ES-I3 (cell line): Measurements from ENCODE around the gene SMIM5.
"Not testable (repeated sequence)": the region's sequence is repeated elsewhere in the genome, so short reads cannot be mapped to it uniquely, and the experiment has no call there.

ENCODE experiments used
- H3K36me3 ChIP-seq: 2 replicates; pipeline ENCODE4 v1.6.1; 2013; ENCODE audit warnings: mild to moderate bottlenecking, low read length, control low read depth, moderate library complexity; ENCODE audit not compliant: insufficient read depth
- H3K4me1 ChIP-seq: 2 replicates; pipeline ENCODE4 v1.6.1; 2013; ENCODE audit warnings: mild to moderate bottlenecking, control low read depth, low read length; ENCODE audit not compliant: insufficient read depth
- H3K9ac ChIP-seq: 2 replicates; pipeline ENCODE4 v1.6.1; 2013; ENCODE audit warnings: low read depth, mild to moderate bottlenecking, low read length, moderate library complexity
- H3K9me3 ChIP-seq: 2 replicates; pipeline ENCODE4 v1.6.1; 2013; ENCODE audit warnings: mild to moderate bottlenecking, low read length, moderate library complexity; ENCODE audit not compliant: control insufficient read depth, insufficient read depth

The SMIM5 gene, protein sequence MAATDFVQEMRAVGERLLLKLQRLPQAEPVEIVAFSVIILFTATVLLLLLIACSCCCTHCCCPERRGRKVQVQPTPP

DNA sequence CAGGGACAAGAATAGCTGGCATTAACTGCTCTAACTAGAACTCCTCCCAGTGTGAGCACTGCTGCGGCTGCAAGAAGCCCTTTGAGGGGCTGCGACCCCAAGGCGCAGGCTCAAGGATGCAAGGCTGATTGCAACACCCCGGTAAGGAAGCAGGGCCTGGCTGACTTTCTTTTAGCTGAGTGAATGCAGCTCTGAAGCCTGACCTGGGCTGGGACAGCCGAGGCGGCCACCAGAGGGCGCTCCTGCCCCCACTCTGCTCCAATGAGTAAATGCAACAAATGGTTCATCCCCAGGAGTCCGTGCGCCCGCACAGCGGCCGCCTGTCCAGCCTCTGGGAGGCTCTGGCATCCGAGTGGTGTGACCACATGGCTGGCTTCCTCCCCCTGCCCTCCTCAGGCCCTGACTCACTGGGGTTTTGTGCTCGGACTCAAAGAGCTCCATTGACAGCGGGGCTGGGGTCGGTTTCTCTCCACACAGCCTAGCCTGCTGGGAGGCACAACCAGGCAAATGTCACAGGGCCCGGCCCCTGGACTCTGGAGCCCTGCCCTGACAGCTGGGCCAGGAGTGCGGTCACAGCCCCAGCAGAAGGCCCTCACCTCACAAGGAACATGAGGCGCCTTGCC lies at the start of gene SMIM5:
TSS of gene SMIM5 (plus strand) at position 572 of the 623 bp plus-strand sequence. CDS start 6,768 bp downstream, outside the sequence.
- no peaks in the 10 kb centered on the region for H3K9me3 ChIP-seq
- peaks cover 12% of the 10 kb centered on the region for H3K4me1 ChIP-seq
- H3K36me3 ChIP-seq: no peaks in the 10 kb centered on the region; the same call in 1 of the 2 replicates
- no peak within 1 kb of the TSS for H3K9ac ChIP-seq

DNA sequence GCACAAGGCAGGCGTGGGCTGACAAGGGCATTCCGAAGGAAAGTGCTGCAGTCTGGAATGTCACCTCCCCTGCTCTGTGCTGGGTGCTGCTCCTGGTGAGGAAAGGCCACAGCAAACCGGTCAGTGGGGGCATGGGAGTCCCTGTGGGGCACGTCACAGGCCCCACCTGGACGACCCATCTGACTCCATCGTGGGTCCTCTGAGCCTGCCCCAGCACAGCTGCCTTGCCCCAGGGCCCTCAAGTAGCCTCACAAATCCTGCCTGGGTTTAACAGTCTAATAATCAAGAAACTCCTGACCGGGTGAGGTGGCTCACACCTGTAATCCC lies 48.4 kb upstream of the SMIM5 start:
- H3K36me3 ChIP-seq: no peaks in the 10 kb centered on the region
- H3K4me1 ChIP-seq: no peaks in the 10 kb centered on the region
- H3K9me3 ChIP-seq: peaks cover 6% of the 10 kb centered on the region; the same call in 1 of the 2 replicates
- H3K9ac ChIP-seq: no peak overlapping the region

- Histone ChIP-seq H3K4me1 (no peaks in the 10 kb centered on the region), H3K9ac (peak within 1 kb of the TSS; percentile 62), H3K36me3 (no peaks in the 10 kb centered on the region), H3K9me3 (peaks cover 6% of the 10 kb centered on the region; the same call in 1 of the 2 replicates)
Measured at GRCh38 chr17:75587675-75588595, 45.3 kb upstream of the SMIM5 start, which contains the start of gene MYO15B. TSS of gene MYO15B (plus strand) at chr17:75587800. CDS start at chr17:75588058, 258 bp downstream.

DNA sequence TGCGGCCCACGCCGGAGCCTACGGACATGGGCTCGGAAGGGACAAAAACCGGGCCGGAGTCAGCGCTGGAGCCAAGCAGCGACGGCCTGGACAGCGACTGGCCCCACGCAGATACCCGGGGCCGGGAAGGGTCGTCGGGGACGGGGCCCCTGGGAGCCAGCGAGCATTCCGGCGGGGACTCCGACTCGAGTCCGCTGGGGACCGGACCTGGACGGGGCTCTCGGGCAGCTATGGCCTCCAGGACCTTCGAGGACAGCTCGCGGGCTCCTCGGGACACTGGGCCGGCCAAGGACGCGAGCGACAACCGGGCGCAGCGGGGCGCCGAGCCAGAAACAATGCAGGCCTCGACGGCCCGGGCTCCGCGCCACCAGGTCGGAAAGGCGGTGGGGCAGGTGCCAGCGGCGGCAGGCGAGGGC lies 44.6 kb upstream of the SMIM5 start:
- H3K4me1 ChIP-seq: no peaks in the 10 kb centered on the region
- peak overlapping the region; percentile 62 for H3K9ac ChIP-seq
- H3K36me3 ChIP-seq: no peaks in the 10 kb centered on the region
- peaks cover 6% of the 10 kb centered on the region; the same call in 1 of the 2 replicates for H3K9me3 ChIP-seq

- H3K4me1 ChIP-seq: no peaks in the 10 kb centered on the region
- peak overlapping the region; percentile 62 for H3K9ac ChIP-seq
- H3K9me3 ChIP-seq: peaks cover 6% of the 10 kb centered on the region; the same call in 1 of the 2 replicates
- H3K36me3 ChIP-seq: no peaks in the 10 kb centered on the region
Measured at GRCh38 chr17:75589012-75589918, 44.0 kb upstream of the SMIM5 start.

DNA sequence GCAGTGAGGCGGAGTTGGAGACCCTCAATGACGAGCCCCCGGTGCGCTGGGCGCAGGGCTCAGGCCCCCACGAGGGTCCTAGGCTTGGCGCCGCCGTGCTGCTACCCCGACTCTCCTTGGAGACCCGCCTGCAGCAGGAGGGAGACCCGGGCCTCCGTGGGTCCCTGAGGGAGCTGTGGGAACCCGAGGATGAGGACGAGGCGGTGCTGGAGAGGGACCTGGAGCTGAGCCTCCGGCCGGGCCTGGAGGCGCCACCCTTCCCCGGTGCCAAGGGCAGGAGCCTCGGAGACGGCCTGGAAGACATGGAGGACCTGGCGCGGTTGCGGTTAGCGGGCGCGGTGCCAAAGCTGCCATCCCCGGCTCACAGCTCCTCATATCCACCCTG lies 43.3 kb upstream of the SMIM5 start:
- H3K36me3 ChIP-seq: no peaks in the 10 kb centered on the region
- peak overlapping the region; percentile 44; the same call in 1 of the 2 replicates for H3K9ac ChIP-seq
- H3K9me3 ChIP-seq: peaks cover 6% of the 10 kb centered on the region; the same call in 1 of the 2 replicates
- no peaks in the 10 kb centered on the region for H3K4me1 ChIP-seq

DNA sequence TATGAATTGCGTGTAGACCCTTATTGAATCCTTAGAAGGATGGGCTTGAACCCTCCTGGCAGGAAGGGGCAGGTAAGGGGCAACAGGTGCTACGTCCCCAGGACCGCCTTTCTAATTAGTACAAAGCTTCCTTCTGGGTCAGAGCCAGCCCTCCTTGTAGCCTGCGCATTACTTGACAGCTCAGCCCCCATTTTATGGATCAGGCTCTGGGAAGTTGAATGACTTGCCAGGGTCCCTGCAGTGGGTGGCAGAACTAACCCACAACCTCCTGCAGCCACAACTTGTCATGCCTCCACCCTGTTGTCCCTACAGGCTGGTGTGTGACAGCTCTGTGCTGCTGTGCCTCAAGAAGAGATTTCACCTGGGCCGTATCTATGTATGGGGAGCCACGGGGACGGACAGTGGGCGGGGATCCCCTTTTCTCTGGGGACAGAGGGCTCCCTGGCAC lies 42.9 kb upstream of the SMIM5 start:
- H3K9ac ChIP-seq: no peak overlapping the region
- H3K36me3 ChIP-seq: no peaks in the 10 kb centered on the region
- peaks cover 6% of the 10 kb centered on the region; the same call in 1 of the 2 replicates for H3K9me3 ChIP-seq
- no peaks in the 10 kb centered on the region for H3K4me1 ChIP-seq

DNA sequence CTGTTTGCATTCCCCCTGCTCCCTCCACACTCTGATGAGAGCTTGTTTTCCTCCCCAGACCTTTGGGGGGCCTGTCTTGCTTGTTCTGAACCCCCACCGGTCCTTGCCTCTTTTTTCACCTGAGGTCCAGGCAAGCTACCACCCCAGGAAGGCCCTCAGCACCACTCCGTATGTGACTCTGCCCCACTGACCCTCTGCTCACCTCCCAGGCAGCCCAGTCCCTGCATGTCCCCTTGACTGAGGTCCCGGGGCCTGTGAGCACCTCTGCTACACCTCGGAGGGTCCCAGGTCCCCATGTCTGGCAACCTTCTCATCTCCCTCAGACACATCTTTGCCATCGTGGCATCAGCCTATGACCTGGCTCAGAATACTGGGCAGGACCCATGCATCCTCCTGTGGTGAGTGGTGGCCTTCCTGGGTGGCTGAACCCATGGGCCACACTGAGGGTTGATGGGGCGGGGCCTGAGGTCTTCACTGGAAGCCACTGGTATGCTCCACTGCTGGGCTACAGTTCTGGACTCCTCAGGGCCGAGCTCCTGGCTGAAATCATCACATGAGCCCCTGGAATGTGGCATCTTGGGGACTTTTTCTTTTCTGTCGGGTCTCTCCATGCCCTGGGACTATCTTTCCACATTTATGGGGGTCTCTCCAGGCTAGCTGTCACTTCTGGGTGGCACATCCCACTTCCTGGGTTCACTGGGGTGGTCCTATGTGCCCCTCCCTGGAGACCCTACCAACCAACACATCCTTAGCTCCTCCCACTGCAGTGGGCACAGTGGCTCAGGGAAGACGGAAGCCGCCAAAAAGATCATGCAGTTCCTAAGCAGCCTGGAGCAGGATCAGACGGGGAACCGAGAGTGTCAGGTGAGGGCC lies 42.1 kb upstream of the SMIM5 start:
- Histone ChIP-seq H3K36me3 (no peaks in the 10 kb centered on the region), H3K9ac (no peak overlapping the region), H3K9me3 (peaks cover 2% of the 10 kb centered on the region; the same call in 1 of the 2 replicates), H3K4me1 (no peaks in the 10 kb centered on the region)

DNA sequence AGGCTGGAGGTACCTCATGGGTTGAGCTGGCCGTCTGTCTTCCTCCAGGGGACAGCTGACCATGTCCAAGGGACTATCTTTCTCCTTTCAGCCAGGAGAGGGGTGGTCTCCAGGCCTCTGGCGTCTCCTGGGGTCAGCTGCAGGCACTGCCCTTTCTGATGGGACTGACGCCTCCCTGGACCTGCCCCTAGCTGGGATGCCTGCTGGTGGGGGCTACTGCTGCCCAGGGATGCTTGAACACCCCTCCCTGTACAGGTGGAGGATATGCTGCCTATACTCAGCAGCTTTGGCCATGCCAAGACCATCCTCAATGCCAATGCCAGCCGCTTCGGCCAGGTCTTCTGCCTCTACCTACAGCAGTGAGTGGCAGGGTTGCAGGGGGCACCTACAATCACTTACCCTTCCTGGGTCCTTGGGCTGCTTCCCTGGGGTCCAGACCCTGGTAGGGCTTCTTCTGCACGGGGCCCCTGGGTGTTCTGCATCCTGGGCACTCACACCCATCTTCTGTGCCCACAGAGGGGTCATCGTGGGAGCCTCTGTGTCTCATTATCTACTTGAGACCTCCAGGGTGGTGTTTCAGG lies 41.4 kb upstream of the SMIM5 start:
- Histone ChIP-seq H3K9ac (no peak overlapping the region), H3K36me3 (no peaks in the 10 kb centered on the region), H3K9me3 (no peaks in the 10 kb centered on the region), H3K4me1 (no peaks in the 10 kb centered on the region)

DNA sequence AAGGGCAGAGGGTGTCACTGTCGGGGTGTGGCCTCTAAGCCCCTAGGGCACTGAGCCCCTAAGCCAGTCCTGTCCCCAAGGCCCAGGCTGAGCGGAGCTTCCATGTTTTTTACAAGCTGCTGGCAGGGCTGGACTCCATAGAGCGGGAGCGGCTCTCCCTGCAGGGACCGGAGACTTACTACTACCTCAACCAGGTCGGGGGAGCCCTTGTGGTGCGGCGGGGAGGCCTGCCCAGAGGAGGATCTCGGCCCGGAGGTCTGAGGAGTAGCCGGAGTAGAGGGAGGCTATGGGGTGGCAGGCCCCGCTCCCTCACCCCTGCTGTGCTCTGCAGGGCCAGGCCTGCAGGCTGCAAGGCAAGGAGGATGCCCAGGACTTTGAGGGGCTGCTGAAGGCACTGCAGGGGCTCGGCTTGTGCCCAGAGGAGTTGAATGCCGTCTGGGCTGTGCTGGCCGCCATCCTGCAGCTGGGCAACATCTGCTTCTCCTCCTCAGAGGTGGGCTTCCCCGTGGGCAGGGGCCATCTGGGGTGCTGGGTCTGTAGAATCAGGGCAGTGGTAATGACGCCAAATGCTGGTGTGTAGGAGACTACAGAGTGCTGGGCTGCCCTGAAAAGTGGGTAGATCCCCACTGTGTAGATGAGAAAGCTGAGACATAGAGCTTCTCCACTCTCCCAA lies 40.8 kb upstream of the SMIM5 start:
- no peaks in the 10 kb centered on the region for H3K9me3 ChIP-seq

DNA sequence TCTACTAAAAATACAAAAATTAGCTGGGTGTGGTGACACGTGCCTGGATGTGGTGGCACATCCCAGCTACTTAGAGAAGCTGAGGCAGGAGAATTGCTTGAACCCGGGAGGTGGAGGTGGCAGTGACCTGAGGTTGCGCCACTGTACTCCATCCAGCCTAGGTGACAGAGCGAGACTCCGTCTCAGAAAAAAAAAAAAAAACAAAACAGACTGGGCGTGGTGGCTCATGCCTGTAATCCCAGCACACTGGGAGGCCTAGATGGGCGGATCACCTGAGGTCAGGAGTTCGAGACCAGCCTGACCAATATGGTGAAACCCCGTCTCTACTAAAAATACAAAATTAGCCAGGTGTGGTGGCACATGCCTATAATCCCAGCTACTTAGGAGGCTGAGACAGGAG lies 39.8 kb upstream of the SMIM5 start:
- not testable (repeated sequence) for H3K9me3 ChIP-seq, H3K4me1 ChIP-seq, H3K36me3 ChIP-seq, H3K9ac ChIP-seq

More for the DNA sequence above, 40.8 kb upstream of the SMIM5 start:
- Histone ChIP-seq H3K36me3 (no peaks in the 10 kb centered on the region), H3K9ac (no peak overlapping the region), H3K4me1 (no peaks in the 10 kb centered on the region)

- H3K4me1 ChIP-seq: no peaks in the 10 kb centered on the region
- no peak overlapping the region for H3K9ac ChIP-seq
- H3K9me3 ChIP-seq: no peaks in the 10 kb centered on the region
- no peaks in the 10 kb centered on the region for H3K36me3 ChIP-seq
Measured at GRCh38 chr17:75594499-75595283, 38.5 kb upstream of the SMIM5 start.
